HG02970 (cell line): ENCODE measurements around the gene ADAT1.
A peak's percentile ranks its signal among the peaks of the same experiment; 100 is the strongest.

Source experiments
- ATAC-seq: cut with Tn5 transposase; IDR thresholded peaks from one replicate; pipeline ENCODE4 v1.9.1; 2021; ENCODE audit warnings: mild to moderate bottlenecking, moderate library complexity, moderate number of reproducible peaks; ENCODE audit not compliant: unreplicated experiment, low FRiP score

ADAT1 gene

GRCh38 chr16:75622761-75623605 is at the start of gene ADAT1:
Gene ADAT1 (minus strand): TSS chr16:75623281. CDS start chr16:75620799, 2,482 bp downstream.
- ATAC-seq, result peak; percentile 93

DNA sequence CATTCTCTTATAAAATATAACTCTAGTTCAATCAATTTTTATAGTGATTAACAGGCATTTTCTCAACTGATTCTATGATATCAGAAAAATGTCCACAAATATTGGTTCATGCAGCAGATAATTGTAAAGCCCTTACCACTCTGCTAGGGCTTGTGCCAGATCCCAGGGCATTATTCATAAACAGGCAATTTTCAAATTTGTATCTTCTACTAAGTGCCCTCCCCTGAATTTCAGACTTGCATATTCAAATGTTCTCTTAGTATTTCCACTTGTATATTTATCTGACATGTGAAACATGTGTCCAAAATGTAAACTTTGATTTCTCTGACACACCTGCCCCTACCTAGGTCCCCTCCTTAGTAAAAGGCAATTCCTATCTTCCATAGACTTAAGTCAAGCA is 44.4 kb upstream of the ADAT1 start:
- no peak for ATAC-seq

- no peak for ATAC-seq
Measured at GRCh38 chr16:75660726-75661302, 37.7 kb upstream of the ADAT1 start.

- no peak for ATAC-seq
Measured at GRCh38 chr16:75660321-75660720, 37.2 kb upstream of the ADAT1 start.

- no peak for ATAC-seq
Measured at GRCh38 chr16:75658175-75658574, 35.1 kb upstream of the ADAT1 start.

- ATAC-seq, result no peak
Measured at GRCh38 chr16:75653922-75654321, 30.8 kb upstream of the ADAT1 start.

DNA sequence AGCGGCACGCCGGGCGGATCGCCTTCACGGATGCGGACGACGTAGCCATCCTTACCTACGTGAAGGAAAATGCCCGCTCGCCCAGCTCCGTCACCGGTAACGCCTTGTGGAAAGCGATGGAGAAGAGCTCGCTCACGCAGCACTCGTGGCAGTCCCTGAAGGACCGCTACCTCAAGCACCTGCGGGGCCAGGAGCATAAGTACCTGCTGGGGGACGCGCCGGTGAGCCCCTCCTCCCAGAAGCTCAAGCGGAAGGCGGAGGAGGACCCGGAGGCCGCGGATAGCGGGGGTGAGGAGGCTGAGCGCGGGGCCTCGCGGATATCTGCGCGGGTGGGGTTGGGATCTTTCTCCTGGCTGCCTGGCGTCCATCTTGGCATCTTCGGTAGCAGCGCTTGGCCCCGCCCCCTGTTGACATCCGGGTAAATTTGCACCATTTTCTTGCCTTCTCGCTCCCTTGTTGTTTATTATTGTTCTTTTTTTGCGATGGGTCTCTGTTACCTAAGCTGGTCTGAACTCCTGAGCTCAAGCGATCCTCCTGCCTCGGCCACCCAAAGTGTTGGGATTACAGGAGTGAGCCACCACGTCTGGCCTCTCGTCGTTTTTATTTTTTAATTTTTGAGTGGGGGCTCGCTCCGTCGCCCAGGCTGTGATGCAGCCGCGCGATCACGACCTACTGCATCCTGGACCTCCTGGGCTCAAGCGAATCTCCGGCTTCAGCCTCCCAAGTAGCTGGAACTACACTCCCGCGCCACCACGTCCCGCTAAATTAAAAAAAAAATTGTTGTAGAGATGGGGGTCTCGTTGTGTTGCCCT is 25.4 kb upstream of the ADAT1 start:
- ATAC-seq, result peak; percentile 35

- ATAC-seq, result peak; percentile 87
Measured at GRCh38 chr16:75647492-75648264, 24.6 kb upstream of the ADAT1 start, which contains the start of the genes KARS1 and TERF2IP. Gene KARS1 (minus strand): TSS chr16:75647665. CDS start chr16:75647639, 26 bp downstream. Gene TERF2IP (plus strand): TSS chr16:75647773. CDS start chr16:75647883, 110 bp downstream.

DNA sequence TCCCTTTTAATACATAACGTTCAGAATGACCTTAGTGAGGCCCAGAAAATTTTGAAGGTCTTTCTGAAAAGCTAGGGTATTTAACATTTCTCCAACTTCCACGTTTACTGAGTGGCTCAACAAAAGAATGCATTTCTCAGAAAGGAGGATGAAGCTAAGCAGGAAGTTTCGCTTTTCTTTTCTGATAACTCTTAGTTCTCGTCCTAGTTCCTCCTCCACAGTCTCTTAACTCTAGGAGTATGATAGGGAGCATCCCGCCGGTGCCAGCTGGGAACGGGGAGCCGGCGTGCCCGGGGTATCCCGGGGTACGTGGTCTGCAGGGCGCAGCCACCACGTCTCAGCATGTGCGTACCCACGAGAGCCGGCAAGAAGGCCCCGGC is 24.0 kb upstream of the ADAT1 start:
- peak; percentile 15 for ATAC-seq

- no peak for ATAC-seq
Measured at GRCh38 chr16:75644240-75645012, 21.3 kb upstream of the ADAT1 start.

DNA sequence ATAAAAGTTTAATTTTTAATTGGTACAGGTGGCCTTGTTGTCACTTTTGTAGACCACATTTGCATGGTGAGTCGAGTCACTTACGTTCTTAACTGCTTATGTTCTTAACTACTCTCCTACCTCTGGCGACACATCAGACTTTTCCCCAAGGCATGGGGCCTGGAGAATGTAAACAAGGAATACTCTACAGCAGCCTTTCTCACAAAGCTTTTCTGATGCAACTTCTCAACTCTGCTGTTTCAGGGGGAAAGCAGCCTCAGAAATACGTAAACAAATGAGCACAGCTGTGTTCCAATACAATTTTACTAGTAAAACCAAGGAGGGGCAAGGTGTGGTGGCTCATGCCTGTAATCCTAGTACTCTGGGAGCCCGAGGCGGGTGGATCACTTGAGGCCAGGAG is 17.5 kb upstream of the ADAT1 start:
- no peak for ATAC-seq

GRCh38 chr16:75635036-75635435 is 12.0 kb upstream of the ADAT1 start:
- no peak for ATAC-seq

GRCh38 chr16:75632857-75633256 is 9.8 kb upstream of the ADAT1 start:
- ATAC-seq, result no peak

GRCh38 chr16:75630052-75630451 is 7.0 kb upstream of the ADAT1 start:
- no peak for ATAC-seq

GRCh38 chr16:75629132-75629531 is 6.1 kb upstream of the ADAT1 start:
- ATAC-seq, result no peak

DNA sequence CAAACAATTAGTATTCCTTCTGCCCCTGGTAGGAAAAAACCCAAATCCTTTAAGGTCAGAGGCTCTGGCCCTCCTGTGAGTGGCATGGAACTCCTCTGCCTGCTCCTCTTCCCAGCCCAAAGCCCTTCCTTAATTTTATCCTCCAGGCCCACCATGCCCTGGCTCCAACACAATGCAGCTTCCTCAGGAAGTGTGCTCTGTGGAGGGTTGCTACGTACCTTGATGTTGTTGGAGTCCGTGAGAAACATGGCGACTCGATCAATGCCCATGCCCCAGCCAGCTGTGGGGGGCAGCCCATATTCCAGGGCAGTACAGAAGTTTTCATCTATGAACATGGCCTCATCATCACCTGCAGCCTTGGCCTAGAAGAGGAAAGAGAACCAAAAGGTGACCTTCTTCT is 5.3 kb upstream of the ADAT1 start:
- ATAC-seq, result no peak

DNA sequence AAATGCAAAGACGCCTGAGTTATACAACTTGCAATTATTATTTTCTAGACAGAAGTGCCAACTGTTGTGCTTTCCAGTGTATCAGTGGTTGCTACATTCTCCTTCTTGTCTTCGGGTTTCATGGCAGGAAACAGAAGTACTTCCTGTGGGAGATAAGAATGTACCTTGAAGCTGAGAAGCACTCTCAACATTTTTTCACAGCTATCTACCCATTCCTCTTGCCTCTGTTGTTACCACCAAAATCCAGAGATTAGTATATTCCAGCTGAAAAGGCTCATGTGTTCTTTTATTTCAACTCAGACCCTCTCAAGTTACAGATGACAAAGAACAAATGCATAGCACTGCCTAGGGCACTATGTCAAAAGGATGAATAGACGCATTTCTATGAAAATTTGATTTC is 4.8 kb upstream of the ADAT1 start:
- ATAC-seq, result no peak

DNA sequence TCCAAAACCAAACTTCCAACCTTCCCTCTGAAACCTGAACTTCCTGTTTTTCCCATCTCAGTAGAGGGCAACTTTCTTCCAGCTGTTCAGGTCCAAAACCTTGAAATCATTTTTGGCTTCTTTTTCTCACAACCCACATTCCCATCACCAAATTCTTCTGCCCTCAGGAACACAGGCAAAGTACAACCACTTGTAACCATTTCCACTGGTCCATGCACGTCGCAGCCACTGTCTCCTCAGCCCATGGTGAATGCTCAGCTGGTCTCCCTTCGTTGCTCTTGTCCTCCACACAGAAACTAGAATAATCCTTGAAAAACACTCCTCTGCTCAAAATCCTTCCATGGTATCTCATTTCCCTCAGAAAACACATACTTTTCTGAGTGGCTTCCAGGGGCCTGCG is 3.7 kb upstream of the ADAT1 start:
- ATAC-seq, result no peak

DNA sequence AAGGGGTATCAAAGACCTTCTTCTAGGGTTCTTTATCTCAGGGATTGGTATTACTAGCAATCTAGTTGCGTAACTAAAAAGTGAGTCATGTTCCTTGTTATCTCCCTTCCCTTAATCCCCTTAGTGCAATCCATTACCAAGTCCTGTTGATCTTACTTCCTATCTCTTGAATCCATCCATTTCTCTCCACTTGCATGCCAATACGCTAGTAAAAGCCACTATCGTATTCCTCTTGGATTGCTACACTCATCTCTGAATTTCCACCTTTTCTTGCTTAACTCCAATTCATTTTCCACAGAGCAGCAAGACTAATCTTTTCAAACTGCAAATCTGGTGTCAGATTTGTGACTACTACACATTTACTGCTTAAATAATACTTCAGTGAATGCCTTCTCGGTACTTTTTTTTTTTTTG is 1.8 kb upstream of the ADAT1 start:
- no peak for ATAC-seq

- no peak for ATAC-seq
Measured at GRCh38 chr16:75621170-75621477, 2.0 kb downstream of the ADAT1 start.
